H1 (cell line): Measurements from ENCODE around the gene DELE1. TPM values are rescaled to one million over a fixed set of nuclear protein-coding genes. Genes with fewer than 3 reads are reported as not detected.

Experiments
- CTCF ChIA-PET: fragments of 300-600 bp; sonication (Branson Sonifier 250); formaldehyde crosslinking; loops from one replicate; lab custom pipeline; 2021; ENCODE audit not compliant: partially characterized antibody; lab: Charles Lee
- POLR2A ChIA-PET: fragments of 300-600 bp; sonication (Branson Sonifier 250); formaldehyde crosslinking; loops from one replicate; lab custom pipeline; 2021; ENCODE audit warnings: inconsistent platforms; ENCODE audit not compliant: partially characterized antibody; lab: Charles Lee
- DNase-seq, 2 experiments: peaks; one replicate each; pipeline versions ENCODE4 v3.0.0 to v3.0.0-alpha.2; 2010 to 2022; ENCODE audit warnings: low spot score in 2 of 2, low read depth in 1 of 2, mixed read lengths in 1 of 2
- FAIRE-seq: peaks from 2 replicates; lab custom pipeline; 2011; peaks lifted over from hg19 to GRCh38; lab: Jason Lieb, UNC
- H2AFZ ChIP-seq: 2 replicates; pipeline ENCODE4 v1.8.1; 2012; ENCODE audit warnings: low read length, inconsistent platforms
- H2AK5ac ChIP-seq: 2 replicates; pipeline ENCODE4 v1.6.1; 2013; ENCODE audit warnings: low read depth, low read length
- H2BK120ac ChIP-seq: replicated peaks from 2 replicates; pipeline ENCODE3; 2013; ENCODE audit warnings: low read depth, low read length, inconsistent platforms
- H2BK12ac ChIP-seq: 2 replicates; pipeline ENCODE4 v1.6.1; 2013; ENCODE audit warnings: low read depth, low read length
- H2BK15ac ChIP-seq: 2 replicates; pipeline ENCODE4 v1.6.1; 2013; ENCODE audit warnings: low read length
- H2BK20ac ChIP-seq: 2 replicates; pipeline ENCODE4 v1.6.1; 2013; ENCODE audit warnings: low read length
- H2BK5ac ChIP-seq: 2 replicates; pipeline ENCODE4 v1.6.1; 2013; ENCODE audit warnings: low read depth, low read length
- H3K14ac ChIP-seq: 2 replicates; pipeline ENCODE4 v1.6.1; 2013; ENCODE audit warnings: inconsistent platforms; ENCODE audit not compliant: insufficient read length
- H3K18ac ChIP-seq: 2 replicates; pipeline ENCODE4 v1.6.1; 2013; ENCODE audit warnings: low read length; ENCODE audit errors: extremely low read depth
- H3K23ac ChIP-seq: 2 replicates; pipeline ENCODE4 v1.6.1; 2013; ENCODE audit warnings: inconsistent platforms; ENCODE audit not compliant: insufficient read length
- H3K23me2 ChIP-seq: 2 replicates; pipeline ENCODE4 v1.6.1; 2013; ENCODE audit warnings: low read depth, low read length
- H3K27ac ChIP-seq: 2 replicates; pipeline ENCODE4 v1.6.1; 2011; ENCODE audit warnings: low read depth, low read length, inconsistent platforms
- H3K27me3 ChIP-seq, 4 experiments: replicated peaks in 1 of 4; 1 replicate in 1 of 4; 2 replicates in 3 of 4; pipeline versions ENCODE4 v1.6.1 to v1.8.1; 2011 to 2013; ENCODE audit warnings: low read length in 3 of 4, mild to moderate bottlenecking in 3 of 4, inconsistent platforms in 2 of 4, mixed read lengths in 2 of 4, moderate library complexity in 1 of 4; ENCODE audit not compliant: control insufficient read depth in 3 of 4, insufficient read depth in 3 of 4; ENCODE audit errors: extremely low read depth in 1 of 4
- H3K36me3 ChIP-seq, 4 experiments: 2 replicates each; pipeline versions ENCODE4 v1.6.1 to v1.8.1; 2011 to 2013; ENCODE audit warnings: mild to moderate bottlenecking in 4 of 4, low read length in 3 of 4, moderate library complexity in 2 of 4, control low read depth in 1 of 4, inconsistent platforms in 1 of 4; ENCODE audit not compliant: insufficient read depth in 4 of 4, control insufficient read depth in 2 of 4
- H3K4ac ChIP-seq: replicated peaks from 2 replicates; pipeline ENCODE3; 2013; ENCODE audit warnings: low read length, low read depth, mixed read lengths, inconsistent platforms; ENCODE audit not compliant: insufficient read length
- H3K4me1 ChIP-seq, 4 experiments: replicated peaks in 1 of 4; 1 replicate in 1 of 4; 2 replicates in 3 of 4; pipeline versions ENCODE4 v1.6.1 to v1.8.1; 2011 to 2013; ENCODE audit warnings: low read length in 3 of 4, inconsistent platforms in 2 of 4, mixed read lengths in 1 of 4; ENCODE audit not compliant: insufficient read depth in 4 of 4, control insufficient read depth in 3 of 4
- H3K4me2 ChIP-seq, 2 experiments: 2 replicates each; pipeline versions ENCODE4 v1.6.1 to v1.8.1; 2011 to 2013; ENCODE audit warnings: low read depth in 2 of 2, low read length in 2 of 2, control low read depth in 1 of 2, inconsistent platforms in 1 of 2, mild to moderate bottlenecking in 1 of 2; ENCODE audit not compliant: insufficient read depth in 1 of 2
- H3K4me3 ChIP-seq, 4 experiments: fragments of 200-600, 300-600 bp in 1 of 4; sonication (generic), shearing (Covaris generic), sonication (Bioruptor Twin) in 1 of 4; 2 replicates each; pipeline versions ENCODE4 v1.5.1 to v1.8.1; 2011 to 2016; ENCODE audit warnings: low read length in 4 of 4, low read depth in 3 of 4, control low read depth in 2 of 4, inconsistent platforms in 2 of 4, mild to moderate bottlenecking in 2 of 4, mixed read lengths in 1 of 4, moderate library complexity in 1 of 4; ENCODE audit not compliant: insufficient read depth in 2 of 4; ENCODE audit errors: extremely low read depth in 1 of 4
- H3K56ac ChIP-seq: replicated peaks from 2 replicates; pipeline ENCODE3; 2013; ENCODE audit warnings: low read depth, mild to moderate bottlenecking, mixed read lengths, low read length, inconsistent platforms; ENCODE audit not compliant: insufficient read length
- H3K79me1 ChIP-seq: 2 replicates; pipeline ENCODE4 v1.6.1; 2013; ENCODE audit warnings: low read depth, low read length, control low read depth
- H3K79me2 ChIP-seq, 2 experiments: 2 replicates each; pipeline versions ENCODE4 v1.6.1 to v1.8.1; 2012 to 2013; ENCODE audit warnings: low read length in 2 of 2, mild to moderate bottlenecking in 2 of 2, inconsistent platforms in 1 of 2; ENCODE audit not compliant: insufficient read depth in 2 of 2, control insufficient read depth in 1 of 2
- H3K9ac ChIP-seq, 4 experiments: replicated peaks in 1 of 4; 1 replicate in 1 of 4; 2 replicates in 3 of 4; pipeline versions ENCODE4 v1.6.1 to v1.8.1; 2011 to 2013; ENCODE audit warnings: low read depth in 3 of 4, low read length in 3 of 4, control low read depth in 2 of 4, mild to moderate bottlenecking in 2 of 4, moderate library complexity in 2 of 4, inconsistent platforms in 1 of 4; ENCODE audit errors: extremely low read depth in 1 of 4
- H3K9me3 ChIP-seq, 2 experiments: 2 replicates each; pipeline versions ENCODE4 v1.6.1 to v1.8.1; 2012 to 2013; ENCODE audit warnings: mild to moderate bottlenecking in 2 of 2, moderate library complexity in 2 of 2, control low read depth in 1 of 2, inconsistent platforms in 1 of 2, low read depth in 1 of 2, low read length in 1 of 2, mixed read lengths in 1 of 2; ENCODE audit not compliant: insufficient read depth in 2 of 2
- H4K20me1 ChIP-seq, 2 experiments: replicated peaks in 1 of 2; 2 replicates each; pipeline versions ENCODE3 to v1.8.1; 2011 to 2013; ENCODE audit warnings: inconsistent platforms in 2 of 2, low read length in 2 of 2, mild to moderate bottlenecking in 1 of 2; ENCODE audit not compliant: insufficient read depth in 2 of 2, control insufficient read depth in 1 of 2
- H4K5ac ChIP-seq: 2 replicates; pipeline ENCODE4 v1.6.1; 2013; ENCODE audit warnings: low read length, low read depth, mixed read lengths, inconsistent platforms; ENCODE audit not compliant: insufficient read length
- H4K8ac ChIP-seq: 2 replicates; pipeline ENCODE4 v1.8.0; 2013; ENCODE audit warnings: mild to moderate bottlenecking, moderate library complexity, low read length, inconsistent platforms; ENCODE audit not compliant: insufficient read depth; ENCODE audit errors: extremely low read depth
- H4K91ac ChIP-seq: replicated peaks from 2 replicates; pipeline ENCODE3; 2013; ENCODE audit warnings: low read length, mixed read lengths, inconsistent platforms; ENCODE audit not compliant: insufficient read length
- ASH2L ChIP-seq: fragments of 200-600, 300-600 bp; sonication (generic); IDR thresholded peaks from one replicate; pipeline ENCODE4 v1.7.1; 2017; ENCODE audit warnings: low read length
- CBX5 ChIP-seq: fragments of 300-800, 300-1000 bp; sonication (generic); IDR thresholded peaks from 2 replicates; pipeline ENCODE4 v1.7.1; 2016; ENCODE audit warnings: antibody characterized with exemption, low read length, low read depth
- CEBPB ChIP-seq: IDR thresholded peaks from 2 replicates; pipeline ENCODE4 v1.6.1; 2012; ENCODE audit warnings: low read depth, low read length
- HDAC6 ChIP-seq: IDR thresholded peaks from one replicate; pipeline ENCODE4 v1.7.1; 2012; ENCODE audit warnings: low read depth, mild to moderate bottlenecking, inconsistent platforms, low read length, moderate library complexity
- JUND ChIP-seq: IDR thresholded peaks from 2 replicates; pipeline ENCODE4 v1.6.1; 2011; ENCODE audit warnings: mild to moderate bottlenecking, improper control_type of control experiment, low read length
- PHF8 ChIP-seq: fragments of 200-600 bp; sonication (generic); conservative IDR thresholded peaks from 2 replicates; pipeline ENCODE4 v1.7.1; 2012; ENCODE audit warnings: low read depth, mild to moderate bottlenecking, inconsistent platforms, low read length, moderate library complexity
- POLR2A ChIP-seq, 2 experiments: IDR thresholded peaks; 1 replicate in 1 of 2; 2 replicates in 1 of 2; pipeline ENCODE4 v1.6.1; 2011; ENCODE audit warnings: low read depth in 2 of 2, low read length in 2 of 2, mild to moderate bottlenecking in 2 of 2; ENCODE audit errors: control extremely low read depth in 1 of 2
- RAD21 ChIP-seq, 2 experiments: IDR thresholded peaks in 1 of 2; conservative IDR thresholded peaks in 1 of 2; 2 replicates each; pipeline ENCODE4 v1.6.1; 2011; ENCODE audit warnings: low read depth in 2 of 2, low read length in 2 of 2, improper control_type of control experiment in 1 of 2, inconsistent platforms in 1 of 2, mild to moderate bottlenecking in 1 of 2, moderate library complexity in 1 of 2
- RFX5 ChIP-seq: IDR thresholded peaks from 2 replicates; pipeline ENCODE4 v1.6.1; 2011; ENCODE audit warnings: low read depth, low read length, improper control_type of control experiment, borderline replicate concordance
- RXRA ChIP-seq: IDR thresholded peaks from 2 replicates; pipeline ENCODE4 v1.6.1; 2011; ENCODE audit warnings: low read depth, mild to moderate bottlenecking, low read length, moderate library complexity; ENCODE audit not compliant: insufficient read depth
- SIX5 ChIP-seq: IDR thresholded peaks from 2 replicates; pipeline ENCODE4 v1.6.1; 2011; ENCODE audit warnings: mild to moderate bottlenecking, low read depth, low read length
- SP1 ChIP-seq: IDR thresholded peaks from 2 replicates; pipeline ENCODE4 v1.6.1; 2011; ENCODE audit warnings: low read depth, low read length
- SUZ12 ChIP-seq: fragments of 200-600 bp; sonication (generic); IDR thresholded peaks from 2 replicates; pipeline ENCODE4 v1.6.1; 2012; ENCODE audit warnings: mild to moderate bottlenecking, inconsistent platforms, low read length, moderate library complexity, mixed read lengths
- TCF12 ChIP-seq: IDR thresholded peaks from 2 replicates; pipeline ENCODE4 v1.6.1; 2011; ENCODE audit warnings: low read depth, mild to moderate bottlenecking, low read length
- WGBS, 2 experiments: shearing (Covaris generic) in 1 of 2; methylation state at CpG; one replicate each; pipeline versions ENCODE4 v1.1.6 to v1.1.7; 2013 to 2015; ENCODE audit warnings: low lambda C conversion rate in 2 of 2, mixed read lengths in 2 of 2, inconsistent platforms in 1 of 2, low coverage in 1 of 2, missing lambda C conversion rate in 1 of 2; ENCODE audit not compliant: insufficient replicate concordance in 2 of 2, insufficient coverage in 1 of 2, insufficient read length in 1 of 2; ENCODE audit errors: extremely low coverage in 1 of 2, missing lambda C conversion rate in 1 of 2; 5-methylcytosine and 5-hydroxymethylcytosine counted together
- polyA plus RNA-seq, 7 experiments: library from polyadenylated mRNA; depleted of rRNA in 3 of 7; stranded (reverse) in 5 of 7; unstranded in 2 of 7; fragments of >200 nt in 5 of 7; fragments of 200-250 nt in 2 of 7; gene quantifications; 1 replicate in 5 of 7; 2 replicates in 1 of 7; 4 replicates in 1 of 7; pipeline versions ENCODE4 v1.2.1 to v1.2.3, GENCODE V29; 2011 to 2013; ENCODE audit warnings: missing spikeins in 2 of 7, mixed read lengths in 2 of 7
- total RNA-seq: library from RNA; stranded (reverse); fragmentation: NEBNext Ultra II Directional; extraction: Animal tissue kit (Norgen Biotek cat#: 25700); gene quantifications from 2 replicates; pipeline ENCODE4 v1.2.1, GENCODE V29; 2021

Gene DELE1
- total and polyA plus RNA-seq, 2 of the 8 experiments (the other 6 are each of a cell fraction or from before 2014, with no cell fraction given), result 61.4 to 114 TPM

DNA sequence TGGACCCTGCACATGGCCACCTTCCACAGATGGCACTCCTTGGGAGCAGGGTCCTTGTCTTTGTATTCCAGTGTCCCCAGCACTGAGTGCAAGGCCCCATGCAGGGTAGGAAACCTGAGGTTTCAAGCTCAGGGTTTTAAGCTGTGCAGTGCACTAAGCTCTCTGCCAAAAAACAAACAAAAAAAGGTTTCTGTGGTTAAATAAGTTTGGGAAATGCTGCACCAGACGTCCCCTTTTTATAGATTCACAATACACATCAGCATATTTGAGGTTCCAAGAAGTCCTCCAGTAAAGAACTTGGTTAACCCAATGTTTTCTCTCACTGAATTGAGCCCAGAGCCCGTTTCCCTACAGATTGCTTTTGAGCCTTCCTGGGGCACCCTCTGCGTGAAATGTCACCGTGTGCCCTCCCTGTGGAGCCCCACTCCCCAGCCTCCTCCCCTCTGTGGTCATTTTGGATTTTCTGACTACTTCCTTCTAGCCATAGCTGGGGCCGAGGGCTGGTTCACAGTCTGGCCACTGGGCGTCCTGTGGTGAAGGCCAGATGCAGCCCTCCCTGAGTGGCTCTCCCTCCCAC lies 17.1 kb downstream of the DELE1 start:
- H3K9me3 ChIP-seq, result no peaks in the 10 kb centered on the region
- no peak overlapping the region for H3K18ac ChIP-seq
- 70% methylated on average over 6 of the region's 6 CpGs; no CpG with 5 or more reads in 1 of the 2 experiments for WGBS, 2 experiments
- no peaks in the 10 kb centered on the region for H3K79me2 ChIP-seq
- no peak overlapping the region for H3K27ac ChIP-seq
- H3K9ac ChIP-seq, result no peak overlapping the region
- no peak overlapping the region for H2BK15ac ChIP-seq
- H3K27me3 ChIP-seq, result no peaks in the 10 kb centered on the region; a peak in 1 of 7 replicates
- ChIA-PET CTCF (interaction anchor here (0.6 to 20.8 kb wide), 21 partner anchors 11 to 296 kb away, joined by 3 to 324 read pairs (median 4); partner anchors contain the start of genes DELE1, PCDH12 and RNF14), POLR2A (interaction anchor here (0.9 to 9.2 kb wide), 13 partner anchors 8 to 304 kb away, joined by 3 to 121 read pairs (median 4); partner anchors contain the start of genes DELE1, HDAC3, PCDH12 and RELL2)
- H3K4me1 ChIP-seq, result peaks cover 0 to 9% (median 7%) of the 10 kb centered on the region in 4 experiments; a peak in 5 of 7 replicates
- H3K14ac ChIP-seq, result no peak overlapping the region
- DNase-seq (no peak), FAIRE-seq (no peak)
- H2BK12ac ChIP-seq, result no peak overlapping the region
- no peak overlapping the region for H3K23ac ChIP-seq
- no peak overlapping the region for H2AFZ ChIP-seq
- H2AK5ac ChIP-seq, result no peak overlapping the region
- no peak overlapping the region for H2BK20ac ChIP-seq
- H4K20me1 ChIP-seq, result peaks cover 0 to 2% of the 10 kb centered on the region in 2 experiments
- no peak overlapping the region for H4K5ac ChIP-seq
- no peak overlapping the region for H4K8ac ChIP-seq
- H3K56ac ChIP-seq, result no peak overlapping the region
- H3K79me1 ChIP-seq, result no peaks in the 10 kb centered on the region
- H3K4me3 ChIP-seq, result no peak overlapping the region
- H3K4ac ChIP-seq, result no peak overlapping the region
- H2BK5ac ChIP-seq, result no peak overlapping the region
- H3K4me2 ChIP-seq, result no peak overlapping the region
- H2BK120ac ChIP-seq, result no peak overlapping the region
- no peaks in the 10 kb centered on the region for H3K23me2 ChIP-seq
- H4K91ac ChIP-seq, result no peak overlapping the region
- H3K36me3 ChIP-seq, result peaks cover 11 to 33% (median 24%) of the 10 kb centered on the region in 4 experiments
- TF ChIP-seq JUND, result no peak
- no peak for TF ChIP-seq SP1
- TF ChIP-seq RXRA, result no peak
- no peak for TF ChIP-seq RAD21 (IDR thresholded peaks at IDR 0.05 in 1 of 2, conservative IDR thresholded peaks at IDR 0.05 in 1 of 2; ENCODE audit: low read depth in 2 of 2, low read length in 2 of 2)
- TF ChIP-seq TCF12, result no peak
- TF ChIP-seq SUZ12, result no peak
- no peak for TF ChIP-seq RFX5
- no peak for TF ChIP-seq CEBPB
- no peak for TF ChIP-seq ASH2L
- TF ChIP-seq POLR2A (IDR thresholded peaks at IDR 0.05; ENCODE audit: control extremely low read depth in 1 of 2, low read depth in 2 of 2, low read length in 2 of 2), result no peak
- no peak for TF ChIP-seq HDAC6
- no peak for TF ChIP-seq SIX5
- TF ChIP-seq PHF8, result no peak
- TF ChIP-seq CBX5, result no peak
